HFF-Myc (cell line): Measurements from ENCODE around the gene KRT3.

Experiments used
- DNase-seq: peaks from one replicate; pipeline ENCODE4 v3.0.0-alpha.2; 2011; ENCODE audit warnings: low read depth; ENCODE audit errors: extremely low read depth
- H3K4me3 ChIP-seq: replicated peaks from 2 replicates; pipeline ENCODE4 v1.5.1; 2011; ENCODE audit warnings: low read depth, mild to moderate bottlenecking, control low read depth, low read length
- CTCF ChIP-seq: IDR thresholded peaks from 2 replicates; pipeline ENCODE4 v1.5.1; 2012; ENCODE audit warnings: mild to moderate bottlenecking, low read depth, low read length, control low read depth; ENCODE audit errors: missing control alignments

Gene KRT3

GRCh38 chr12:52808573-52809160 lies 12.8 kb upstream of the KRT3 start:
- no peak overlapping the region for H3K4me3 ChIP-seq
- TF ChIP-seq CTCF, result no peak
- no peak for DNase-seq

DNA sequence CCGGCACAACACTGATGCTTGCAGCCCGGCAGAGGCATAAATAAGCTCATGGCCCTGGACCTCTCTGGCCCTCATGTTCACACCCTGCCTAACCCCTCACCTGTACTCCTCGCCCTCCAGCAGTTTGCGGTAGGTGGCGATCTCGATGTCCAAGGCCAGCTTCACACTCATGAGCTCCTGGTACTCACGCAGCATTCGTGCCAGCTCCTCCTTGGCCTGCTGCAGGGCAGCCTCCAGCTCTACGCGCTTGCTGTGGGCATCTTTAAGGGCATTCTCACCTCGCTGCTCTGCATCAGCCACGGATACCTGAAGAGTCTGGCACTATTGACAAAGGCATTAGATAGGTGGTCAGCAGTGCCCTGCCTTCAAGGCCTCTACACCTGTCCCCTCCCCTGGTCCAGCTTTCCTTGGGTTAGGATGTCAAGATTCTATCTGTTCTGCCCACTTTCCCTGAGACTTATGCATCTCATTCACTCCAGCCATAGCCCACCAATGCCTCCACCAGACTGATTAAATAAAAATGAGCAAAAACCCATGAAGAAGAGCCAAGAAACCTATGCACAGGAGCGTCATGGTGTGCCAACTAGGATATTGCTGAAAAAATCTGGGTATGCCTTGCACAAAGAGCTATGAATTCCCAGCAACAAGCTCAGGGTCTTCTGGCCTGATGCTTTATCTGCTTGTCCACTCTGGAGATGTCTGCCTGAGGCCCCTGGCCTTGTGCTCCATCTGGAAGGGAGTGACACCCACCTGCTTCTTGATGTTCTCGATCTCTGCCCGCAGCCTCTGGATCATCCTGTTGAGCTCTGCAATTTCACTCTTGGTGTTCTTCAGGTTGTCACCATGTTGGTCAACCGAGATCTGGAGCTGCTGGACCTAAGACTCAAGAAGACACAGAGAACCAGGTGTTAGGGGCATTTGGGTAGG lies 11.9 kb upstream of the KRT3 start:
- DNase-seq, result no peak
- no peak for TF ChIP-seq CTCF
- H3K4me3 ChIP-seq, result no peak overlapping the region

GRCh38 chr12:52806821-52807543 lies 11.1 kb upstream of the KRT3 start:
- no peak for TF ChIP-seq CTCF
- DNase-seq, result no peak
- H3K4me3 ChIP-seq, result no peak overlapping the region

DNA sequence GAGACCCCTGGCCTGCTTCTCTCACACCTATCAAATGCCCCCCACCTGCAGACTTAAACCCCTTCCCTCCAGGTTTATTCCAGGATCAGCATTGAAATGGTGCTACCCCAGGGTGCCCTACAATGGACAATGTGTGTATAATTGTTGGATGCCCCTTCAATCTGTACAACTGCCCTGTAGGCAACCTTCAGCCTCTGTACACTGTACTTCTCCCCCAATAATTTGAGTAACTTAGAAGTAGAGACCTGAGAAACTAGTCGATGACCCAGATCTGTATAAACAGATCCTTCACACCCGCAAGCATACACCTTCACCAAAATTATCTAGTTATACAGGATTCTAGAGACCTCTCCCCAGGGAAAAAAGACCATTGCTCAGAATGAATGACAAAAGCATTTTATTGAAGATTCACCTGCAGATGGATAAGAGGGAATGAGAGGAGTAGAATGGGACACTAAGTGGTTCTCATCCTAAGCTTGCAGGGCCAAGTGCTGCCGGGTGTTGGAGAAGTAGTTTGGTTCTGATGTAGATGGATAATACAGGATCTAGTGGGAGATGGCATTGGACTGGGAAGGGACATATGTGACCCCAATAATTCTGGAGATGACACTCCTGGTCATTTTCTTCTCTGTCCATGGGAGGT lies 10.4 kb upstream of the KRT3 start:
- H3K4me3 ChIP-seq, result no peak overlapping the region
- no peak for DNase-seq
- no peak for TF ChIP-seq CTCF

DNA sequence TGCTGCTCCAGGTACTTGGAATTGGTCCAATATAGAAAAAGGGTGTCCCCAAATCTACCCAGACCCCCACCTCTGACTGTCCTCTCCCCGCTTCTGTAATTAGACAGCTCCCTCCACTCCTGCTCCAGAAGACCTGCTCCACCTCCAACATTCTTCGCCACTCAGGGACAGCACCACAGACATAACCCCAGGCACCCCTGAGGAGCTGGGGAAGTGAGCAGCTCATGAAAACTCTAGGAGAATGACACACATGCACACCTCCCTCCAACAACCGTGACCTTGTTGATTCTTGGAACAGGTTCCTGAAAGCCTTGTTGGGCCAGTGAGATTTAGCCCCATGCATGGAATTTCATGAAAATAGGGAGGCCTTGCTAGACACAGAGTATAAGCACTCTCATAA lies 9.8 kb upstream of the KRT3 start:
- DNase-seq, result no peak
- no peak overlapping the region for H3K4me3 ChIP-seq
- no peak for TF ChIP-seq CTCF

GRCh38 chr12:52805000-52805399 lies 9.1 kb upstream of the KRT3 start:
- TF ChIP-seq CTCF, result no peak
- DNase-seq, result no peak
- no peak overlapping the region for H3K4me3 ChIP-seq
